ENCODE results near the gene CNTN5.

CNTN5 gene

DNA sequence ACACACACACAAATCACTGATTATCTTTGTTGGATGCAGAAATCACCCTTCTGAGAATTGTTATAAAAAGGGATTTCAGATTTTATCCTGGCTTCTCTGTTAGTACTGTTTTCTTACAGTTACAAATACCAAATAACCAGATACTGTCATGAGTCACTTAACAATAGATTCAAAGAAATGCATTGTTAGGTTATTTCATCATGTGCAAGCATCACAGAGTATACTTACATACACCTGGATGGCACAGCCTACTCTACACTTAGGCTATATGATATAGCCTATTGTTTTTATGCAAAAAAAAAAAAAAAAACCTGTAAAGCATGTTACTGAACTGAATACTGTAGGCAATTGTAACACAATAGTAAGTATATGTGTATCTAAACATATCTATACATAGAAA, 1347.1 kb downstream of the CNTN5 start:
- no peak for DNase-seq

DNA sequence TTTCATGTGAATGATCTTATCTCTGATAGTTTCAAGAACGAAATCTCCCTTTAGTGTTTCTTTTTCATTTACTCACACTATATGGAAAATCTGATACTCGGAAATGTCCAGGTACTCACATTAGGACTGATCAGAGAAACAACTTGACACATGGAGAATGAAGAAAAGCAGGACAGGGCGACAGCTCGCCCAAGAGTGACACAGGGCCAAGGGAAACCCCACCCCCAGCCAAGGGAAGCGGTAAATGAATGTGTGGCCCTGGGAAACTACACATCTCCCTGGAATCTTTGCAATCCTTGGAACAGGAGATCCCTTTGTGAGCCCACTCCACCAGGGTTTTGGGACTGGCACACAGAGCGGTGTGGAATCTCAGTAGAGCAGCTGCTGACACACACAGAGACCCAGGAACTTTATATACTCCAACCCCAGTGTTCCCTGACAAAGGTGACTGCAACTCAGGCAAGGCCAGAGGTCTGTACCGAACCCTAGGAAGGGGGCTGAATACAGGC, 1362.7 kb downstream of the CNTN5 start:
- DNase-seq, result no peak

- DNase-seq, result no peak
Measured at GRCh38 chr11:100396266-100396665, 1375.5 kb downstream of the CNTN5 start.

- no peak for DNase-seq
Measured at GRCh38 chr11:100397401-100397800, 1376.7 kb downstream of the CNTN5 start.

DNA sequence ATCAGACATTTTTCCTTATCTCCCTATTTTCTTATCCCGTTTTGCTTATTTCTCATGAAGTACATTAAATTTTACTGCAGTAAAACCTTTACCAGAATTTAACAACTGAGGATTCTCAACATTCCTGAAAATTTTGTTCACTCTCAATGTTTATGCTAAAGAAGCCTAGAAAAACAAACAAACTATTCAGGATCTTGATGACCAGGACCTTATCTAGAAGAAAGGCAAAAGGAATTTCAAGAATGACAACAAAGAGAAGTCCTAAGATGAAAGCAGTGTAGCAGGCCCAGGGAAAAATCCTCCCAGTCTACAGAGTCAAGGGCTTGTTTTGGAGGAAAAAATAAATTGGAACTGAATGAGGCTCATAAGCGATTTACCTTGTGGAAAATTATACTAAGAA, 1383.1 kb downstream of the CNTN5 start:
- no peak for DNase-seq

DNA sequence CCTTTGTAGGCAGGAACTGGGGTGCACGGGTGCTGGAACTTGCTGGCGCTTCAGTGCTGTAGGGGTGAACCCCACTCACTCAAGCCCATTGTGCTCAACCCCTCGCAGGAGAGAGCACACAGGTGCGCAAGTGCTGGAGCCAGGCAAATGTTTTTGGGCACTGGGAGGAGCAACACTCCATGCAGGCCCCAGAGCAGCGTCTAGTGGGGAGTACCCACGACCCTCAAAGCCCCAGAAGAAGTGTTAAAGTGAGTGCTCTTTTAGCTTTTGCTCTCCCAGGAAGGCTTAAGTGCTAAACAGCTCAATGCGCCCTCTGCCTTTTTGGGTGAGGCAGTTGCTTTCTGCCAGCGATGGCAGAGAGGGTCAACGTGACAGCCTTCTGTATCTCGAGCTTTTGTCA, 1384.2 kb downstream of the CNTN5 start:
- DNase-seq, result no peak
